Panc1 (cell line): Measurements from ENCODE around the gene NCAPG2.
"Not testable (repeated sequence)": the region's sequence is repeated elsewhere in the genome, so short reads cannot be mapped to it uniquely, and the experiment has no call there.

Source experiments
- CTCF ChIP-seq: fragments of 450-650 bp; IDR thresholded peaks from 2 replicates; pipeline ENCODE4 v1.5.1; 2017; ENCODE audit warnings: mild to moderate bottlenecking
- POLR2AphosphoS5 ChIP-seq: IDR thresholded peaks from 2 replicates; pipeline ENCODE4 v1.6.1; 2012; ENCODE audit warnings: mild to moderate bottlenecking, low read depth, low read length, moderate library complexity
- TCF7L2 ChIP-seq: IDR thresholded peaks from 2 replicates; pipeline ENCODE4 v1.6.1; 2011; ENCODE audit warnings: mild to moderate bottlenecking, low read depth, low read length, inconsistent platforms
- TF ChIP-seq, protein P1 (sequence below), 2 experiments: IDR thresholded peaks; 2 replicates each; pipeline ENCODE4 v1.6.1; 2011 to 2012; ENCODE audit warnings: low read depth in 2 of 2, control low read depth in 1 of 2, low read length in 1 of 2, mild to moderate bottlenecking in 1 of 2, moderate library complexity in 1 of 2; ENCODE audit not compliant: insufficient read depth in 1 of 2

DNA sequence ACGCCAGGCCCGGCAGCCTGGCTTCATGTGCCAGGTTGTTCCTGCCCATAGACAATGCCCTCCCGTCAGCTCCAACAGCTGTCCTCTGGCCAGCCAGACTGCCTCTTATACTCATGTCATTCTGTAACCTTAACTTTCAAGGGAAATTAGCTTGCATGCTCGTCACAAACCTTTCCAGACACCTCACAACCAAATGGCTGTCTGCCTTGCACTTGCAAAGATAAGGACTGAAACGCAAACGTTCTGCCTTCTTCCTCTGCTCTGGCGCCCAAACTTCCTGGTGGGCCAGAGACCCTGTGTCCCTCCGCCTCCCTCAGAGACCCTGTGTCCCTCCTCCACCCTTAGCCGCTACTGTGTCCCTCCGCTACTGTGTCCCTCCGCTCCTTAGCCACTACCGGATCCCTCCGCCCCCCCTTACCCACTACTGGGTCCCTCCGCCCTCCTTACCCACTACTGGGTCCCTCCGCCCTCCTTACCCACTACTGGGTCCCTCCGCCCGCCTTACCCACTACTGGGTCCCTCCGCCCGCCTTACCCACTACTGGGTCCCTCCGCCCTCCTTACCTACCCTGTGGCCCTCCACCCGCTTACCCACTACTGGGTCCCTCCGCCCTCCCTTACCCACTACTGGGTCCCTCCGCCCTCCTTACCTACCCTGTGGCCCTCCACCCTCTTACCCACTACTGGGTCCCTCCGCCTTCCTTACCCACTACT is 37.5 kb downstream of the NCAPG2 start:
- not testable (repeated sequence) for TF ChIP-seq CTCF, POLR2AphosphoS5, TCF7L2
- TF ChIP-seq, protein P1, sequence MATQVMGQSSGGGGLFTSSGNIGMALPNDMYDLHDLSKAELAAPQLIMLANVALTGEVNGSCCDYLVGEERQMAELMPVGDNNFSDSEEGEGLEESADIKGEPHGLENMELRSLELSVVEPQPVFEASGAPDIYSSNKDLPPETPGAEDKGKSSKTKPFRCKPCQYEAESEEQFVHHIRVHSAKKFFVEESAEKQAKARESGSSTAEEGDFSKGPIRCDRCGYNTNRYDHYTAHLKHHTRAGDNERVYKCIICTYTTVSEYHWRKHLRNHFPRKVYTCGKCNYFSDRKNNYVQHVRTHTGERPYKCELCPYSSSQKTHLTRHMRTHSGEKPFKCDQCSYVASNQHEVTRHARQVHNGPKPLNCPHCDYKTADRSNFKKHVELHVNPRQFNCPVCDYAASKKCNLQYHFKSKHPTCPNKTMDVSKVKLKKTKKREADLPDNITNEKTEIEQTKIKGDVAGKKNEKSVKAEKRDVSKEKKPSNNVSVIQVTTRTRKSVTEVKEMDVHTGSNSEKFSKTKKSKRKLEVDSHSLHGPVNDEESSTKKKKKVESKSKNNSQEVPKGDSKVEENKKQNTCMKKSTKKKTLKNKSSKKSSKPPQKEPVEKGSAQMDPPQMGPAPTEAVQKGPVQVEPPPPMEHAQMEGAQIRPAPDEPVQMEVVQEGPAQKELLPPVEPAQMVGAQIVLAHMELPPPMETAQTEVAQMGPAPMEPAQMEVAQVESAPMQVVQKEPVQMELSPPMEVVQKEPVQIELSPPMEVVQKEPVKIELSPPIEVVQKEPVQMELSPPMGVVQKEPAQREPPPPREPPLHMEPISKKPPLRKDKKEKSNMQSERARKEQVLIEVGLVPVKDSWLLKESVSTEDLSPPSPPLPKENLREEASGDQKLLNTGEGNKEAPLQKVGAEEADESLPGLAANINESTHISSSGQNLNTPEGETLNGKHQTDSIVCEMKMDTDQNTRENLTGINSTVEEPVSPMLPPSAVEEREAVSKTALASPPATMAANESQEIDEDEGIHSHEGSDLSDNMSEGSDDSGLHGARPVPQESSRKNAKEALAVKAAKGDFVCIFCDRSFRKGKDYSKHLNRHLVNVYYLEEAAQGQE (IDR thresholded peaks at IDR 0.05; ENCODE audit: insufficient read depth in 1 of 2, low read depth in 2 of 2, low read length in 1 of 2), result not testable (repeated sequence)
